GM12874 (cell line): ENCODE results near the gene CEACAM19.

ENCODE experiments used
- CTCF ChIP-seq: IDR thresholded peaks from 2 replicates; pipeline ENCODE4 v1.5.1; 2011; ENCODE audit warnings: low read depth, mild to moderate bottlenecking, control low read depth, low read length, moderate library complexity; ENCODE audit not compliant: insufficient read depth

Gene CEACAM19

GRCh38 chr19:44649578-44650145 lies 21.6 kb upstream of the CEACAM19 start:
- TF ChIP-seq CTCF = no peak

GRCh38 chr19:44653343-44653742 lies 17.9 kb upstream of the CEACAM19 start:
- no peak for TF ChIP-seq CTCF

GRCh38 chr19:44653977-44654774 lies 17.1 kb upstream of the CEACAM19 start:
- peak; percentile 79 for TF ChIP-seq CTCF

- peak; percentile 96 for TF ChIP-seq CTCF
Measured at GRCh38 chr19:44657211-44657921, 13.9 kb upstream of the CEACAM19 start.

GRCh38 chr19:44658069-44658733 lies 13.1 kb upstream of the CEACAM19 start:
- no peak for TF ChIP-seq CTCF

- TF ChIP-seq CTCF = no peak
Measured at GRCh38 chr19:44660081-44660480, 11.2 kb upstream of the CEACAM19 start.

- no peak for TF ChIP-seq CTCF
Measured at GRCh38 chr19:44661205-44661604, 10.1 kb upstream of the CEACAM19 start.
